ENCODE data around the gene NGFR.

The NGFR gene

DNA sequence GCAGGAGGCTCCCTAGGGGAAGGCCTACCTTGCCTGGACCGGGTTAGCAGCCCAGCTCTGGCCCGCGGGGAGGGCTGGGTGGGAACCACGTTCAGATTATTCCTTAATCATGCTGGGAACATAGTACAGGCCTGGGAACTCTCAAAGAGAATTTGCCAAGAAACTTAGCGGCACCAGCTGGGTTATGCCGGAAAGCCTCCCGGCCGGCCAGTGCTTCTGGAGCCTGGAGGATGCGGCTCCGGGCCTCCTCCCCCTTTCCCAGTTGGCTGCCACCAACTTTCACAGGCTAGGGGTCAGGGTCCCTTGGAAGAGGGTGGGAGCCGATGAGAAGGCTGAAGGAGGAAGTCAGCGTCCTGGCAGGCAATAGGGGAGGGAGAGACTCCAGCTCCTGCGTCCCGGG is 10.8 kb downstream of the NGFR start:
- Histone ChIP-seq H3K9me3 (ENCODE audit: insufficient read depth, low read length) (no peaks in the 10 kb centered on the region), H3K27me3 (ENCODE audit: insufficient read depth, insufficient read length) (no peaks in the 10 kb centered on the region), H3K4me1 (ENCODE audit: insufficient read depth, insufficient read length) (peaks cover 51% of the 10 kb centered on the region), H3K4me3 (ENCODE audit: insufficient read length, low read depth) (no peak overlapping the region), H3K36me3 (ENCODE audit: insufficient read depth, insufficient read length, low read length) (peaks cover 8% of the 10 kb centered on the region), H3K9ac (ENCODE audit: insufficient read length, low read depth) (peak overlapping the region; percentile 44)
- TF ChIP-seq SUZ12 (IDR thresholded peaks at IDR 0.05; ENCODE audit: extremely low read depth, insufficient read depth, insufficient read length) (no peak), ZNF274 (IDR thresholded peaks at IDR 0.05; ENCODE audit: low read depth, low read length) (no peak), YY1 (IDR thresholded peaks at IDR 0.05; ENCODE audit: insufficient read depth, insufficient read length) (no peak)
- DNase-seq (ENCODE audit: low read depth, low spot score) = no peak

DNA sequence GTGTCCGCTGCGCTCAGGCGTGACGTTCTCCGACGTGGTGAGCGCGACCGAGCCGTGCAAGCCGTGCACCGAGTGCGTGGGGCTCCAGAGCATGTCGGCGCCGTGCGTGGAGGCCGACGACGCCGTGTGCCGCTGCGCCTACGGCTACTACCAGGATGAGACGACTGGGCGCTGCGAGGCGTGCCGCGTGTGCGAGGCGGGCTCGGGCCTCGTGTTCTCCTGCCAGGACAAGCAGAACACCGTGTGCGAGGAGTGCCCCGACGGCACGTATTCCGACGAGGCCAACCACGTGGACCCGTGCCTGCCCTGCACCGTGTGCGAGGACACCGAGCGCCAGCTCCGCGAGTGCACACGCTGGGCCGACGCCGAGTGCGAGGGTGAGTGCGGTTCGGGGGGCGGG is 11.2 kb downstream of the NGFR start:
- peaks cover 51% of the 10 kb centered on the region for H3K4me1 ChIP-seq (ENCODE audit: insufficient read depth, insufficient read length)
- H3K9ac ChIP-seq (ENCODE audit: insufficient read length, low read depth) = peak overlapping the region; percentile 44
- H3K27me3 ChIP-seq (ENCODE audit: insufficient read depth, insufficient read length) = no peaks in the 10 kb centered on the region
- no peak for DNase-seq (ENCODE audit: low read depth, low spot score)
- H3K36me3 ChIP-seq (ENCODE audit: insufficient read depth, insufficient read length, low read length) = peaks cover 8% of the 10 kb centered on the region
- TF ChIP-seq SUZ12 (IDR thresholded peaks at IDR 0.05; ENCODE audit: extremely low read depth, insufficient read depth, insufficient read length) = no peak
- TF ChIP-seq ZNF274 (IDR thresholded peaks at IDR 0.05; ENCODE audit: low read depth, low read length) = no peak
- TF ChIP-seq YY1 (IDR thresholded peaks at IDR 0.05; ENCODE audit: insufficient read depth, insufficient read length) = no peak
- H3K4me3 ChIP-seq (ENCODE audit: insufficient read length, low read depth) = no peak overlapping the region
- H3K9me3 ChIP-seq (ENCODE audit: insufficient read depth, low read length) = no peaks in the 10 kb centered on the region

DNA sequence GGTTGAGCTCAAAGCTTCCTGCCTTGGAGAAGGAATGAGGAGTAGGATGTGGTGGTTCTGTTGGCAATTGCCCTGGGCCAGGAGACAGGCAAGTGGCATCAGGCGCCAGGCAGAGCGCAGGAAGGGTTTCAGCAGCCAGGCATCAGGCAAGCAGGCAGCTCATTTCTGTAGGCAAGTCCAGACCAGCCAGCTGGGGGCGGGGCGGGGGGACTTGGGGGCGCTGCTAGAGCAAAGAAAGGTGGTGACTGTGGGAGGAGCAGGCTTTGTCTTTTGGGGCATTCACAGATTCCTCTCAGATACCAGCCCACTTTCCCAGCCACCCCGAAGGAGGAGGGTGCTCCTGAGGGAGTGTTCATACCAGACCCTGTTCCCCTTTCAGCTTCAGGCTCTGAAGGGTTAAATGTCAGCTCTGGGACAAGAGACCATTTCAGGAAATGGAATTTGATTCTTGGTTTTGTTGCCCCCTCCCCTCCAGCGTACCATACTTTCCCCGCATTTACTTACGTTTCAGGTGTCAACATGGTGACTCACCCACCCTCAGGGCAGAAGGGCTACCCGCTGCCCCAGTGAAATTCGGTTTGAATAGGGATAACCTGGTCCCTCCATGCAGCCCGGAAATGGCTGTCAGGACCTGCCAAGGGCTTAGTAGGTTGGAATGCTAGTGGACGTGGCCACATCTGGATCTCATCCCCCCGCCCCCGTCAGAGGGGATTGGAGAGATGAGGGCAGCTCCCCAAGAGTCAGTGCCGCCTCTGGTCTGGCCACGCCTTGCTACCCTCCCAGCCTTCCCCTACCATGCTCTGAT is 13.2 kb downstream of the NGFR start:
- Histone ChIP-seq H3K4me1 (ENCODE audit: insufficient read depth, insufficient read length) (peaks cover 53% of the 10 kb centered on the region), H3K9me3 (ENCODE audit: insufficient read depth, low read length) (no peaks in the 10 kb centered on the region), H3K27me3 (ENCODE audit: insufficient read depth, insufficient read length) (no peaks in the 10 kb centered on the region), H3K36me3 (ENCODE audit: insufficient read depth, insufficient read length, low read length) (peaks cover 12% of the 10 kb centered on the region), H3K9ac (ENCODE audit: insufficient read length, low read depth) (peak overlapping the region; percentile 79), H3K4me3 (ENCODE audit: insufficient read length, low read depth) (peak overlapping the region; percentile 15)
- TF ChIP-seq ZNF274 (IDR thresholded peaks at IDR 0.05; ENCODE audit: low read depth, low read length) = no peak
- no peak for TF ChIP-seq SUZ12 (IDR thresholded peaks at IDR 0.05; ENCODE audit: extremely low read depth, insufficient read depth, insufficient read length)
- TF ChIP-seq YY1 (IDR thresholded peaks at IDR 0.05; ENCODE audit: insufficient read depth, insufficient read length) = peak; percentile 24
- DNase-seq (ENCODE audit: low read depth, low spot score) = peak; percentile 94

DNA sequence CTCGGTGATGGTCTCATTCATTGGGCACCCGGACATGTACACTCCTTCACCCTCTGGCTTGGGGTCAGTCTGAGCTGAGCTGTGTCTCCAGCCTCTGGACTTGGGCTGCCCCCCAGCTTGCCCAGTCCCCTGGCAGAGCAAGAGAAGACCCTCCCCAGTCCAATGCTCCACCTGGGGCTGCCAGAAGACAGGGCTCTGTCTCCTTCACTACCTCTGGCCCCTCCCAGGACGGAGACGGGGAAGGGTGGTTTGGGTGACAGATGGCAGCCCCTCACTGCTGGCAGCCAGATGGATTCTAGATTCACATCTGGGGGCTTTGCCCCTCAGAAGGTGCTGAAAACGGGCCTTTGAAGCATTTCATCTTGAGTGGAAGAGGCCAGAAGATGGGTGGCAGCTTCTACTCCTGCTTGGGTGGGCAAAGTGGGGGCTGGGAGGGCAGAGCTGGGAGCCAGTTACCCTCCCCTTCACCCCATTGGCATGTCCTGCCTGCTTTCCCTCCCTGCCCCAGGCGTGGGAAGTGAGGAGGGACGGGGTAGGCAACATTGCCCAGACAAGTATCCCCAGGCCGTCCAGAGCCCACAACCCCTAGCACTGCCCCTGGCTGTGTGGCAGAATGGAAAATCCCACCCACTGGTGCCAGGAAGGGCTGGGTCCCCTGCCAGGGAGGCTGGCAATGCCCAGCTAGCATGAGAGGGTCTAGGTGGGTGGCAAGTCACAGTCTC is 13.9 kb downstream of the NGFR start:
- DNase-seq (ENCODE audit: low read depth, low spot score) = no peak
- Histone ChIP-seq H3K4me1 (ENCODE audit: insufficient read depth, insufficient read length) (peaks cover 61% of the 10 kb centered on the region), H3K4me3 (ENCODE audit: insufficient read length, low read depth) (no peak overlapping the region), H3K36me3 (ENCODE audit: insufficient read depth, insufficient read length, low read length) (peaks cover 14% of the 10 kb centered on the region), H3K9ac (ENCODE audit: insufficient read length, low read depth) (peak overlapping the region; percentile 63), H3K27me3 (ENCODE audit: insufficient read depth, insufficient read length) (no peaks in the 10 kb centered on the region), H3K9me3 (ENCODE audit: insufficient read depth, low read length) (no peaks in the 10 kb centered on the region)
- TF ChIP-seq ZNF274 (IDR thresholded peaks at IDR 0.05; ENCODE audit: low read depth, low read length) = no peak
- no peak for TF ChIP-seq SUZ12 (IDR thresholded peaks at IDR 0.05; ENCODE audit: extremely low read depth, insufficient read depth, insufficient read length)
- TF ChIP-seq YY1 (IDR thresholded peaks at IDR 0.05; ENCODE audit: insufficient read depth, insufficient read length) = no peak

DNA sequence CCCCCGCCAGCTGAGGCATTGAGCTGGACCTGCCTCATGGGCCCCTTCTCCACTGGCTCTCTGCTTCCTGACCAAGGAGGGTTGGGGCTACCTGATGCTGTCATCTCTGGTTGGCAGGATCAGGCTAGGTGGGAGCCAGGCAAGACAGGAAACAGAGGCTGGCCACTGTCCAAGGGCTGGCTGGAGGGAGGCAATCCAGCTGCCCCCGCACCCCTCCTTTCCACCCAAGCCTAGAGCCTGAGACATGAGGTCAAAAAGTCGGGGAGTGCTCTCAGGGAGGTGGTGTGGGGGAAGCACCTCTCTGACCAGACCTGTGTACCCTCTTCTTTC is 14.5 kb downstream of the NGFR start:
- no peaks in the 10 kb centered on the region for H3K9me3 ChIP-seq (ENCODE audit: insufficient read depth, low read length)
- H3K4me1 ChIP-seq (ENCODE audit: insufficient read depth, insufficient read length) = peaks cover 64% of the 10 kb centered on the region
- peaks cover 14% of the 10 kb centered on the region for H3K36me3 ChIP-seq (ENCODE audit: insufficient read depth, insufficient read length, low read length)
- H3K4me3 ChIP-seq (ENCODE audit: insufficient read length, low read depth) = no peak overlapping the region
- DNase-seq (ENCODE audit: low read depth, low spot score) = no peak
- no peak for TF ChIP-seq YY1 (IDR thresholded peaks at IDR 0.05; ENCODE audit: insufficient read depth, insufficient read length)
- no peak for TF ChIP-seq ZNF274 (IDR thresholded peaks at IDR 0.05; ENCODE audit: low read depth, low read length)
- no peak for TF ChIP-seq SUZ12 (IDR thresholded peaks at IDR 0.05; ENCODE audit: extremely low read depth, insufficient read depth, insufficient read length)
- no peaks in the 10 kb centered on the region for H3K27me3 ChIP-seq (ENCODE audit: insufficient read depth, insufficient read length)
- peak overlapping the region; percentile 63 for H3K9ac ChIP-seq (ENCODE audit: insufficient read length, low read depth)

DNA sequence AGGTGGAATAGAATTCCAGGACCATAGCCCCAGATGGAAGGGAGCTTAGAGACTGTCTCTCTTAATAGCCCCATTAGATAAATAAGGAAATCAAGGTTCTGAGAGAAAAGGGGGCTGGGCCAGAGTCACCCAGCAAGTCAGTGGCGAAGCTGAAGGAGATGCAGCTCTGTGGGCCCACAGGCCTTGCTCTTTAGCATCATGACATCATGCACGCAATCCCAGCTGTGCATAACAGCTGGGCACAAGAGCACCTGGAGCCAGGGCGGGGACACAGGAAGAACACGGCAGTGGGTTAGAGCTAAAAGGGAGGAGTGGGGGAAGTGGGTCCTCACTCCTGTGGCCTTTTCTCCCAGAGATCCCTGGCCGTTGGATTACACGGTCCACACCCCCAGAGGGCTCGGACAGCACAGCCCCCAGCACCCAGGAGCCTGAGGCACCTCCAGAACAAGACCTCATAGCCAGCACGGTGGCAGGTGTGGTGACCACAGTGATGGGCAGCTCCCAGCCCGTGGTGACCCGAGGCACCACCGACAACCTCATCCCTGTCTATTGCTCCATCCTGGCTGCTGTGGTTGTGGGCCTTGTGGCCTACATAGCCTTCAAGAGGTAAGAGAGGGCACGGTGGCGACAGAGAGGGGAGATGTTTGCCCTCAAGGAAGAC is 15.1 kb downstream of the NGFR start:
- Histone ChIP-seq H3K4me1 (ENCODE audit: insufficient read depth, insufficient read length) (peaks cover 68% of the 10 kb centered on the region), H3K9ac (ENCODE audit: insufficient read length, low read depth) (no peak overlapping the region), H3K27me3 (ENCODE audit: insufficient read depth, insufficient read length) (no peaks in the 10 kb centered on the region)

DNA sequence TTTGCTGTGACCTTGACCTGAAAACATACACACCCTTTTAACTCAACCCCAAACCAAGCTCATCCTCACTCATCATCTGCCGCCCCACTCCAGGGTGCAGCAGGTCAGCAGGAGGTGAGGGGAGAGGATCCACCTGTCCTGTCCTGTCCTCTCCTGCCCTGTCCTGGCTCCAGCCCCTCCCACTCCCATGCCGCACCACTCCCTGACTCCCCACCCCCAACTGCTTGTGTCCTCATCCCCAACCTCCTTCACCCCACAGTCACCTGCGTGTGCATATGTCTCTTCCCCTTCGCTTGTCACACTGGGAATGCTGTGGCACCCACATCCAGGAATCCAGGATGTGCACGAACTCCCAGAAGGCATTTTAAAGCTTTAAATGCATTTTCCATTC is 15.6 kb downstream of the NGFR start:
- Histone ChIP-seq H3K9ac (ENCODE audit: insufficient read length, low read depth) (no peak overlapping the region), H3K4me1 (ENCODE audit: insufficient read depth, insufficient read length) (peaks cover 67% of the 10 kb centered on the region), H3K27me3 (ENCODE audit: insufficient read depth, insufficient read length) (no peaks in the 10 kb centered on the region), H3K36me3 (ENCODE audit: insufficient read depth, insufficient read length, low read length) (peaks cover 14% of the 10 kb centered on the region), H3K4me3 (ENCODE audit: insufficient read length, low read depth) (no peak overlapping the region), H3K9me3 (ENCODE audit: insufficient read depth, low read length) (no peaks in the 10 kb centered on the region)
- TF ChIP-seq YY1 (IDR thresholded peaks at IDR 0.05; ENCODE audit: insufficient read depth, insufficient read length) (no peak), ZNF274 (IDR thresholded peaks at IDR 0.05; ENCODE audit: low read depth, low read length) (no peak), SUZ12 (IDR thresholded peaks at IDR 0.05; ENCODE audit: extremely low read depth, insufficient read depth, insufficient read length) (no peak)
- no peak for DNase-seq (ENCODE audit: low read depth, low spot score)

More for the DNA sequence above, 15.1 kb downstream of the NGFR start:
- no peak overlapping the region for H3K4me3 ChIP-seq (ENCODE audit: insufficient read length, low read depth)
- peaks cover 14% of the 10 kb centered on the region for H3K36me3 ChIP-seq (ENCODE audit: insufficient read depth, insufficient read length, low read length)
- TF ChIP-seq SUZ12 (IDR thresholded peaks at IDR 0.05; ENCODE audit: extremely low read depth, insufficient read depth, insufficient read length) = no peak
- TF ChIP-seq ZNF274 (IDR thresholded peaks at IDR 0.05; ENCODE audit: low read depth, low read length) = no peak
- TF ChIP-seq YY1 (IDR thresholded peaks at IDR 0.05; ENCODE audit: insufficient read depth, insufficient read length) = no peak
- DNase-seq (ENCODE audit: low read depth, low spot score) = no peak
- no peaks in the 10 kb centered on the region for H3K9me3 ChIP-seq (ENCODE audit: insufficient read depth, low read length)

Measured in NT2/D1 (cell line).